HEK293T (cell line): ENCODE measurements around the gene CCDC38.

ENCODE experiments used
- CTCF ChIA-PET: fragments of 350-600 bp; formaldehyde crosslinking; extraction: SDS; loops from one replicate; lab custom pipeline; 2021; ENCODE audit warnings: antibody characterized with exemption, inconsistent platforms; lab: Yijun Ruan, JAX
- POLR2A ChIA-PET: fragments of 350-600 bp; formaldehyde crosslinking; extraction: SDS; loops from one replicate; lab custom pipeline; 2020; ENCODE audit warnings: antibody characterized with exemption, inconsistent platforms; lab: Yijun Ruan, JAX
- DNase-seq: peaks from one replicate; pipeline ENCODE4 v3.0.0; 2012; ENCODE audit warnings: mixed read lengths; ENCODE audit errors: extremely low spot score
- ARNT ChIP-seq: fragments of 450-650 bp; IDR thresholded peaks from 2 replicates; pipeline ENCODE4 v1.6.1; 2017; ENCODE audit warnings: mild to moderate bottlenecking
- BHLHE40 ChIP-seq: fragments of 450-650 bp; IDR thresholded peaks from 2 replicates; pipeline ENCODE4 v1.6.1; 2016; ENCODE audit warnings: mild to moderate bottlenecking, moderate library complexity, borderline replicate concordance
- CTBP1 ChIP-seq: fragments of 450-650 bp; IDR thresholded peaks from 2 replicates; pipeline ENCODE4 v1.6.1; 2016; ENCODE audit warnings: borderline replicate concordance
- ELF4 ChIP-seq: fragments of 450-650 bp; IDR thresholded peaks from 2 replicates; pipeline ENCODE4 v1.6.1; 2017; ENCODE audit warnings: antibody characterized with exemption
- FOXA1 ChIP-seq: fragments of 450-650 bp; IDR thresholded peaks from 2 replicates; pipeline ENCODE4 v1.6.1; 2016; ENCODE audit warnings: mild to moderate bottlenecking
- FOXK2 ChIP-seq: fragments of 450-650 bp; IDR thresholded peaks from 2 replicates; pipeline ENCODE4 v1.6.1; 2016; ENCODE audit warnings: mild to moderate bottlenecking
- FOXM1 ChIP-seq: fragments of 450-650 bp; IDR thresholded peaks from 2 replicates; pipeline ENCODE4 v1.6.1; 2017; ENCODE audit warnings: mild to moderate bottlenecking, borderline replicate concordance
- HDGF ChIP-seq: fragments of 450-650 bp; IDR thresholded peaks from 2 replicates; pipeline ENCODE4 v1.6.1; 2017; ENCODE audit warnings: antibody characterized with exemption, borderline replicate concordance
- L3MBTL2 ChIP-seq: fragments of 450-650 bp; conservative IDR thresholded peaks from 2 replicates; pipeline ENCODE4 v1.6.1; 2016; ENCODE audit warnings: mild to moderate bottlenecking
- LEF1 ChIP-seq: fragments of 450-650 bp; IDR thresholded peaks from 2 replicates; pipeline ENCODE4 v1.6.1; 2017; ENCODE audit warnings: mild to moderate bottlenecking, borderline replicate concordance
- NFRKB ChIP-seq: fragments of 450-650 bp; IDR thresholded peaks from 2 replicates; pipeline ENCODE4 v1.6.1; 2016; ENCODE audit warnings: mild to moderate bottlenecking, moderate library complexity
- PKNOX1 ChIP-seq: fragments of 450-650 bp; IDR thresholded peaks from 2 replicates; pipeline ENCODE4 v1.6.1; 2016
- SP1 ChIP-seq: fragments of 450-650 bp; IDR thresholded peaks from 2 replicates; pipeline ENCODE4 v1.6.1; 2017
- SUZ12 ChIP-seq: fragments of 450-650 bp; IDR thresholded peaks from 2 replicates; pipeline ENCODE4 v1.6.1; 2016; ENCODE audit warnings: mild to moderate bottlenecking
- TARDBP ChIP-seq: fragments of 450-650 bp; IDR thresholded peaks from 2 replicates; pipeline ENCODE4 v1.6.1; 2016
- ZNF384 ChIP-seq: fragments of 450-650 bp; IDR thresholded peaks from 2 replicates; pipeline ENCODE4 v1.6.1; 2016

The CCDC38 gene

GRCh38 chr12:95908573-95908972 lies 33.8 kb downstream of the CCDC38 start:
- ChIA-PET POLR2A (interaction anchor here (1.1 kb wide), 1 partner anchor 33 kb away, joined by 3 read pairs; no protein-coding TSS in a partner anchor), CTCF (no interaction called here)
- no peak for TF ChIP-seq LEF1
- TF ChIP-seq SP1: no peak
- TF ChIP-seq FOXM1: no peak
- TF ChIP-seq FOXK2: no peak
- TF ChIP-seq BHLHE40: no peak
- no peak for TF ChIP-seq ARNT
- TF ChIP-seq ZNF384: no peak
- TF ChIP-seq FOXA1: no peak
- DNase-seq: no peak

- POLR2A ChIA-PET: interaction anchor here (1.2 kb wide), 1 partner anchor 44 kb away, joined by 3 read pairs; the partner anchor contains the start of gene CCDC38
- DNase-seq: no peak
- no peak for TF ChIP-seq BHLHE40
- CTCF ChIA-PET: no interaction called here
These were observed 44.3 kb downstream of the CCDC38 start for GRCh38 chr12:95898081-95898480.

- POLR2A ChIA-PET: no interaction called here
- DNase-seq: no peak
- CTCF ChIA-PET: no interaction called here
- TF ChIP-seq ARNT: no peak
These were observed 45.6 kb downstream of the CCDC38 start for GRCh38 chr12:95896846-95897245.

DNA sequence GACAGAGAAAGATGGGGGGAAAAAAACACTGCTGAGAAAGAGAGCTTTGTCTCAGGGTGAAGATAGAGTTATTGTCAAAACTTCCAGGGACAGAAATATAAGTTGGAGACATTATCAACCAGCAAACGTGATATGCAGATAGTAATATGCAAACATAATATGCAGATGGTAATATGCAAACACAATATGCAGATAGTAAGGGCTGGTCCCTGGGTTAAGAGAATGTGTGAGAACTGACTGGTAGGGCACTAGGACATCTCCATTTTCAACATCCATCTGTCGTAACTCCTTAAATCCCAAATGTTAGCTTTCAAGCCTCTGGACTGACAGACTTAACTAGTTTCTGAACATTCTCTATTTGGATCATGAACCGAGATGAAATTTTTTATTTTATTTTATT lies 51.5 kb downstream of the CCDC38 start:
- TF ChIP-seq SP1 (no peak), TARDBP (no peak), ZNF384 (no peak)
- no peak for DNase-seq
- ChIA-PET POLR2A (no interaction called here), CTCF (no interaction called here)

- no peak for DNase-seq
- POLR2A ChIA-PET: no interaction called here
- CTCF ChIA-PET: no interaction called here
- TF ChIP-seq ELF4: no peak
- no peak for TF ChIP-seq NFRKB
- TF ChIP-seq ZNF384: no peak
- TF ChIP-seq LEF1: no peak
- no peak for TF ChIP-seq CTBP1
- TF ChIP-seq L3MBTL2: no peak
- no peak for TF ChIP-seq HDGF
- TF ChIP-seq TARDBP: no peak
- TF ChIP-seq SUZ12: no peak
- no peak for TF ChIP-seq BHLHE40
- TF ChIP-seq FOXA1: no peak
- TF ChIP-seq FOXM1: no peak
- no peak for TF ChIP-seq ARNT
- no peak for TF ChIP-seq SP1
- TF ChIP-seq PKNOX1: no peak
- TF ChIP-seq FOXK2: no peak
These were observed 55.1 kb downstream of the CCDC38 start for GRCh38 chr12:95887311-95887710.

DNA sequence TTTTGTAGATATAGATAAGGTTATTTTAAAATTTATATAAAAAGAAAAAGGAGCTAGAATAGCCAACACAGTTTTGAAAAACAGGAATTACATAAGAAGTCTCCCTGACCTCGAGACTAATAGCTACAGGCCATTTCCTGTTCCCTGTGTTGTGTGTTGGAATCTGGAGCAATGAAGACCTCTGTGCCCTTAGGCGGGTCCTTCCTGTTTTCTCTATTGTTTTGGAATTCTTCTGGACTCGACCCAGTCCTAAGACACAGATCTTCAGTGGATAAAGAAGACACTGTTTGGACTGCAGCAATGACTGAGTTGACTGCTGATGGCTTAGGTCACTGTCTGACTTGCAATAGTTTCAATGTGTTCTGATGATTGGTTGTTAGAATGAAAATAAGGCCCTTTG lies 57.4 kb downstream of the CCDC38 start:
- no peak for DNase-seq
- POLR2A ChIA-PET: no interaction called here
- CTCF ChIA-PET: no interaction called here
- TF ChIP-seq FOXA1 (no peak), LEF1 (no peak), PKNOX1 (no peak), SUZ12 (no peak), FOXM1 (no peak), CTBP1 (no peak), SP1 (no peak), ZNF384 (no peak), NFRKB (no peak), HDGF (no peak), BHLHE40 (no peak), ELF4 (no peak), TARDBP (no peak), L3MBTL2 (no peak), ARNT (no peak), FOXK2 (no peak)

- DNase-seq: no peak
- TF ChIP-seq SP1 (no peak), FOXM1 (no peak), NFRKB (no peak), L3MBTL2 (no peak), BHLHE40 (no peak), ELF4 (no peak), CTBP1 (no peak), LEF1 (no peak), ARNT (no peak), SUZ12 (no peak), PKNOX1 (no peak), ZNF384 (no peak), HDGF (no peak), FOXA1 (no peak), FOXK2 (no peak), TARDBP (no peak)
- CTCF ChIA-PET: no interaction called here
- POLR2A ChIA-PET: no interaction called here
These were observed 59.5 kb downstream of the CCDC38 start for GRCh38 chr12:95882873-95883272.
